Uterus (tissue), 2 donors: ENCODE results near the gene KRT6A.

ENCODE experiments used
- CTCF ChIP-seq, 4 experiments: fragments of 200-600 bp in 2 of 4; fragments of 450-650 bp in 2 of 4; sonication (generic) in 2 of 4; IDR thresholded peaks; one replicate each; pipeline ENCODE4 v1.5.1; 2016 to 2019; ENCODE audit warnings: antibody characterized with exemption in 4 of 4, mild to moderate bottlenecking in 2 of 4, moderate library complexity in 1 of 4
- POLR2A ChIP-seq, 2 donors: fragments of 450-650 bp; IDR thresholded peaks; one replicate each; pipeline ENCODE4 v1.6.1; 2016; ENCODE audit warnings: antibody characterized with exemption in 2 of 2, mild to moderate bottlenecking in 1 of 2, moderate library complexity in 1 of 2

DNA sequence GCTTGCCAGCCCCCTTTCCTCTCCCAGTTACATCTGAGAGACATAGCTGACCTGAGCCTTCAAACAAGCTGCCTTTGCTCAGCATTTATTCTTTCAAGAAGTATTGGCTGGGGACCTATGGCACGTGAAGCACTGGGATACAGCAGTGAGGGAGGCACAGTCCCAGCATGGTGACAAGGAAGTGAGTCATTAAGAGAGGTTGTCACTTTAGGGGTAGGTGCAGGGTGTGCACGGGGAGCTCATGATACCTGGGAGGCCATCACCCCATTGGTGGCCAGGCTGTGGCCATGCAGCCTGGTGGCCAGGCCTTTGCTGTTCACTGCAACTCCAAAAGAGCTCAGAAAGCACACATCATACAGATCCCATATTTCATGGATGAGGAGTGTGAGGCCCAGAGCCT lies 53.2 kb downstream of the KRT6A start:
- TF ChIP-seq CTCF (IDR thresholded peaks at IDR 0.05) (no peak), POLR2A (IDR thresholded peaks at IDR 0.05) (no peak)
